Caco-2 (cell line): Measurements from ENCODE around the gene RBM33. TPM values are rescaled to one million over a fixed set of nuclear protein-coding genes. Genes with fewer than 3 reads are reported as not detected.

Experiments used
- BruUV-seq: library from RNA; stranded (reverse); fragments of 400-500 nt; replicated peaks from 2 replicates; lab custom pipeline; 2021; lab: Mats Ljungman, UMichigan
- CTCF ChIA-PET: fragments of 300-600 bp; sonication (Branson Sonifier 250); formaldehyde crosslinking; loops from one replicate; lab custom pipeline; 2022; ENCODE audit warnings: antibody characterized with exemption; lab: Charles Lee
- POLR2A ChIA-PET: fragments of 300-600 bp; sonication (Branson Sonifier 250); formaldehyde crosslinking; loops from one replicate; lab custom pipeline; 2022; ENCODE audit warnings: antibody characterized with exemption; lab: Charles Lee
- DNase-seq, 2 experiments: peaks; one replicate each; pipeline versions ENCODE4 v3.0.0 to v3.0.0-alpha.2; 2020 to 2022
- H3K27me3 ChIP-seq: replicated peaks from 2 replicates; pipeline ENCODE4 v1.6.0; 2011; ENCODE audit warnings: low read length; ENCODE audit not compliant: control insufficient read depth, insufficient read depth
- H3K36me3 ChIP-seq: 2 replicates; pipeline ENCODE4 v1.5.1; 2011; ENCODE audit warnings: low read length; ENCODE audit not compliant: control insufficient read depth, insufficient read depth
- H3K4me1 ChIP-seq: fragments of 250-450 bp; sonication (Bioruptor Pico); 2 replicates; pipeline ENCODE4 v1.5.1; 2020; ENCODE audit warnings: mild to moderate bottlenecking
- H3K4me3 ChIP-seq: 2 replicates; pipeline ENCODE4 v1.5.1; 2011; ENCODE audit warnings: low read depth, mild to moderate bottlenecking, control low read depth, low read length
- H3K9me3 ChIP-seq: fragments of 250-450 bp; sonication (Bioruptor Pico); 2 replicates; pipeline ENCODE4 v1.5.1; 2020; ENCODE audit warnings: mild to moderate bottlenecking, moderate library complexity
- H3K27ac Mint-ChIP-seq: one replicate; pipeline ENCODE4 v1.8.0; 2022; ENCODE audit warnings: mixed read lengths; ENCODE audit not compliant: unreplicated experiment
- H3K27me3 Mint-ChIP-seq: one replicate; pipeline ENCODE4 v1.8.0; 2022; ENCODE audit warnings: mixed read lengths; ENCODE audit not compliant: insufficient read depth, unreplicated experiment
- H3K36me3 Mint-ChIP-seq: one replicate; pipeline ENCODE4 v1.8.0; 2022; ENCODE audit warnings: mild to moderate bottlenecking, mixed read lengths; ENCODE audit not compliant: insufficient read depth, unreplicated experiment
- H3K4me1 Mint-ChIP-seq: one replicate; pipeline ENCODE4 v1.8.0; 2022; ENCODE audit warnings: low read depth, mixed read lengths; ENCODE audit not compliant: unreplicated experiment
- H3K4me3 Mint-ChIP-seq: one replicate; pipeline ENCODE4 v1.8.0; 2022; ENCODE audit warnings: mild to moderate bottlenecking, moderate library complexity, mixed read lengths; ENCODE audit not compliant: unreplicated experiment
- H3K9me3 Mint-ChIP-seq: one replicate; pipeline ENCODE4 v1.8.0; 2022; ENCODE audit warnings: mixed read lengths; ENCODE audit not compliant: unreplicated experiment
- CTCF ChIP-seq, 2 experiments: fragments of 200-600 bp in 1 of 2; IDR thresholded peaks; 1 replicate in 1 of 2; 2 replicates in 1 of 2; pipeline versions ENCODE4 v1.5.1 to v1.8.0; 2011 to 2022; ENCODE audit warnings: antibody characterized with exemption in 1 of 2, control low read depth in 1 of 2, inconsistent platforms in 1 of 2, low read depth in 1 of 2, low read length in 1 of 2, mild to moderate bottlenecking in 1 of 2, moderate library complexity in 1 of 2; ENCODE audit not compliant: insufficient read depth in 1 of 2, severe bottlenecking in 1 of 2, unreplicated experiment in 1 of 2
- intact Hi-C: fragments of 100-400 bp; cut with micrococcal nuclease; formaldehyde crosslinking; loops from one replicate; pipeline ENCODE4 v1.10.0; 2022; ENCODE audit not compliant: unreplicated experiment
- total RNA-seq: library from RNA; stranded (reverse); gene quantifications from 2 replicates; pipeline ENCODE4 v1.2.3, GENCODE V29; 2022

Gene RBM33
- total RNA-seq, 1 experiment from 2014 or later = 82.8 TPM

DNA sequence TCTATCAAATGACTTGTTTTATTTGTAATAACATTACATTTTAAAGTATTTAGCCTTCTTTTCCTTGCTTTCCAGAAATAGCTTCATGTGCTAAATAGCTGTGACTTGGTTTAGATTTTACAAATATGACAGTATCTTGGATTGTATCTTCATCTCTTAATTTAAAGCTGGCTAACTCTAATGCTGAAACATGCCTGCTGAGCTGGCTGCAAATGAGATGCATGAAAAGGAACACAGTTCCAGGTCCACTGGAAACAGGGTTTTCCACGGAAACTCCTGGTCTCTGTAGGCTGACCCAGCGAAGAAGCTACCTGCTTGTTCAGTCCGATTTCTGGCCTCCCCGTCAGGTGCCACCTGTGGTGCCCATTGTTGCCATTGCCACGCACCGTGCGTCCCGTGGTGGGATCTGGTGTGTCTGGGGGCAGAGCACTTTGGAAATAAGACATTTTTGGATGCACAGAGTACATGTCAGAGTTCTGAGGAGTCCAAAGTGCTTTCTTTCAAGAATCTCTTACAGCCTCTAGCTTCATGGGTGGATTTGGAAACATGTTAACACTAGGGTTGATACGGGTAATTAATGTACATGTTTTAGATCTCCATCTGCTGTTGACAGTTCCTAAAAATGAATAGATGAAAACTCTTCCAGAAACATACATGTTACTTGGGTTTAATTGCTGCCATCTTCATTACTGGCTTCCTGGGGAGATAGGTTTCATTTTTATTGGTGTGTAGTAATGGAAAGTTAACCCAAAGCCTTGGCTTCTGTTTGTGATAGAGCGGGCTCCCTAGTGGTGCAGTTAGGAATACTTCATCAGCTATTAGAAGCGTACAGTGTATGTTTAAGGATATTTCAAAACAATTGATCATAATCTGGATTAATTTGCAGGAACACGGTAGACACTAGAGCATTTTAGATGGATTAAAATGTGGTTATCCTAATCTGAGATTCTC is 122.8 kb downstream of the RBM33 start:
- POLR2A ChIA-PET = no interaction called here
- no peak overlapping the region for H3K27ac Mint-ChIP-seq

GRCh38 chr7:155769701-155770100 is 125.2 kb downstream of the RBM33 start:
- intact Hi-C loops = loop anchor here (2.0 kb wide), 1 partner anchor 357 kb away; no protein-coding TSS in a partner anchor
- no peak overlapping the region for H3K4me3 ChIP-seq
- Mint-ChIP-seq H3K9me3 (no peaks in the 10 kb centered on the region), H3K27me3 (no peaks in the 10 kb centered on the region), H3K36me3 (peaks cover 74% of the 10 kb centered on the region), H3K4me1 (no peaks in the 10 kb centered on the region), H3K27ac (no peak overlapping the region), H3K4me3 (no peak overlapping the region)
- no peak for DNase-seq
- ChIA-PET POLR2A (no interaction called here), CTCF (no interaction called here)
- H3K27me3 ChIP-seq = no peaks in the 10 kb centered on the region
- no peaks in the 10 kb centered on the region for H3K9me3 ChIP-seq
- no peak for TF ChIP-seq CTCF (IDR thresholded peaks at IDR 0.05; ENCODE audit: insufficient read depth in 1 of 2, low read depth in 1 of 2, low read length in 1 of 2, severe bottlenecking in 1 of 2, unreplicated experiment in 1 of 2)
- BruUV-seq = no TSS peak
- no peaks in the 10 kb centered on the region for H3K4me1 ChIP-seq
- peaks cover 5% of the 10 kb centered on the region for H3K36me3 ChIP-seq

More for the DNA sequence above, 122.8 kb downstream of the RBM33 start:
- Mint-ChIP-seq H3K36me3 (peaks cover 76% of the 10 kb centered on the region), H3K9me3 (no peaks in the 10 kb centered on the region), H3K27me3 (no peaks in the 10 kb centered on the region), H3K4me3 (no peak overlapping the region), H3K4me1 (peaks cover 6% of the 10 kb centered on the region)
- BruUV-seq = no TSS peak
- CTCF ChIA-PET = interaction anchor here (0.6 to 1.8 kb wide), 4 partner anchors 12 to 247 kb away, joined by 3 to 7 read pairs (median 4); no protein-coding TSS in a partner anchor
- no peaks in the 10 kb centered on the region for H3K9me3 ChIP-seq
- H3K36me3 ChIP-seq = peaks cover 5% of the 10 kb centered on the region
- DNase-seq = no peak
- H3K4me3 ChIP-seq = no peak overlapping the region
- no peaks in the 10 kb centered on the region for H3K27me3 ChIP-seq
- intact Hi-C loops = no loop called here
- H3K4me1 ChIP-seq = no peaks in the 10 kb centered on the region
- TF ChIP-seq CTCF (IDR thresholded peaks at IDR 0.05; ENCODE audit: insufficient read depth in 1 of 2, low read depth in 1 of 2, low read length in 1 of 2, severe bottlenecking in 1 of 2, unreplicated experiment in 1 of 2) = no peak

DNA sequence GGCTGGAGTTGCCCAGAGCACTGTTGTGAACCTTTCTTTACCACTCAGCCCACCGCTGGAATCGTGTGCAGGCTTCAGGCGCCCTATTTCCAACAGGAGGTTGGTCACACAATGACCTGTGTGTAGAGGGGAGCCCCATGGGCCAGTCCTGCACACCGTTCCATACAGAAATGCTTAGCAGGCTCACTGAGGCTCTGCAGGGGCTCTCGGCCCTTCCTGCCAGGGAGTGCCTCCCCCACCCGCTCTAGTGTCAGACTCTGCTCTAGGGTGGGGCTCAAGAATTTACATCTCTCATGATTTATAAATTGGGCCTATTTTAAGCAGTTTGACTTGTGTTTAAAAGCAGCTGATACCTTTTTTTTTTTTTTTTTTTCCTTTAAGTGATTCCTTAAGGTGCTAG is 125.8 kb downstream of the RBM33 start:
- ChIA-PET POLR2A (no interaction called here), CTCF (no interaction called here)
- no TSS peak for BruUV-seq
- Histone ChIP-seq H3K9me3 (no peaks in the 10 kb centered on the region), H3K27me3 (no peaks in the 10 kb centered on the region), H3K4me1 (no peaks in the 10 kb centered on the region), H3K4me3 (no peak overlapping the region), H3K36me3 (peaks cover 7% of the 10 kb centered on the region)
- Mint-ChIP-seq H3K9me3 (no peaks in the 10 kb centered on the region), H3K27ac (no peak overlapping the region), H3K36me3 (peaks cover 76% of the 10 kb centered on the region), H3K4me3 (no peak overlapping the region), H3K27me3 (no peaks in the 10 kb centered on the region), H3K4me1 (no peaks in the 10 kb centered on the region)
- no peak for DNase-seq
- TF ChIP-seq CTCF (IDR thresholded peaks at IDR 0.05; ENCODE audit: insufficient read depth in 1 of 2, low read depth in 1 of 2, low read length in 1 of 2, severe bottlenecking in 1 of 2, unreplicated experiment in 1 of 2) = no peak
- intact Hi-C loops = no loop called here
